NCI-H2196 treated with DMSO at 0.1 percent for 48 hours (cell line): ENCODE data around the gene STIM2.

ENCODE experiments used
- DNase-seq: peaks from one replicate; lab custom pipeline; 2025; ENCODE audit not compliant: unreplicated experiment; lab: John Stamatoyannopoulos, UW

Gene STIM2

GRCh38 chr4:26837993-26838842, 22.4 kb upstream of the STIM2 start:
- no peak for DNase-seq

GRCh38 chr4:26839016-26839415, 21.6 kb upstream of the STIM2 start:
- DNase-seq, result no peak

GRCh38 chr4:26839534-26839951, 21.1 kb upstream of the STIM2 start:
- no peak for DNase-seq

GRCh38 chr4:26840786-26841185, 19.9 kb upstream of the STIM2 start:
- DNase-seq, result no peak

- DNase-seq, result no peak
Measured at GRCh38 chr4:26842911-26843310, 17.7 kb upstream of the STIM2 start.

- DNase-seq, result no peak
Measured at GRCh38 chr4:26850528-26850927, 10.1 kb upstream of the STIM2 start.

GRCh38 chr4:26851129-26851528, 9.5 kb upstream of the STIM2 start:
- DNase-seq, result no peak

GRCh38 chr4:26854701-26855100, 5.9 kb upstream of the STIM2 start:
- no peak for DNase-seq

- no peak for DNase-seq
Measured at GRCh38 chr4:26856906-26857277, 3.7 kb upstream of the STIM2 start.

GRCh38 chr4:26857278-26858034, 3.2 kb upstream of the STIM2 start:
- peak; percentile 86 for DNase-seq

GRCh38 chr4:26858035-26858918, 2.4 kb upstream of the STIM2 start:
- no peak for DNase-seq

GRCh38 chr4:26858947-26859401, 1.7 kb upstream of the STIM2 start:
- peak; percentile 42 for DNase-seq

GRCh38 chr4:26859762-26860156, 882 bp upstream of the STIM2 start:
- DNase-seq, result no peak

- no peak for DNase-seq
Measured at GRCh38 chr4:26860922-26861433, 337 bp downstream of the STIM2 start.

- DNase-seq, result no peak
Measured at GRCh38 chr4:26861434-26862186, 969 bp downstream of the STIM2 start.

- DNase-seq, result no peak
Measured at GRCh38 chr4:26862381-26862915, 1.8 kb downstream of the STIM2 start.

GRCh38 chr4:26863512-26863911, 2.9 kb downstream of the STIM2 start:
- DNase-seq, result no peak

GRCh38 chr4:26864899-26865298, 4.3 kb downstream of the STIM2 start:
- no peak for DNase-seq

- DNase-seq, result no peak
Measured at GRCh38 chr4:26866203-26866602, 5.6 kb downstream of the STIM2 start.

GRCh38 chr4:26866781-26867180, 6.1 kb downstream of the STIM2 start:
- no peak for DNase-seq
